SU-DHL-6 (cell line): Measurements from ENCODE around the gene DRD3.

Experiments
- CTCF ChIP-seq: fragments of 200-600 bp; sonication (generic); IDR thresholded peaks from one replicate; pipeline ENCODE4 v1.5.1; 2017; ENCODE audit warnings: antibody characterized with exemption, mild to moderate bottlenecking, low read length, moderate library complexity; ENCODE audit not compliant: insufficient read depth, poor library complexity, severe bottlenecking
- EZH2phosphoT487 ChIP-seq: fragments of 200-600 bp; sonication (generic), shearing (Covaris generic); conservative IDR thresholded peaks from 2 replicates; pipeline ENCODE4 v1.6.1; 2018; ENCODE audit warnings: mild to moderate bottlenecking, antibody characterized with exemption, low read length, moderate library complexity, mixed read lengths

GRCh38 chr3:114115143-114115542 is 63.7 kb downstream of the DRD3 start:
- no peak for TF ChIP-seq CTCF
- no peak for TF ChIP-seq EZH2phosphoT487
